SU-DHL-6 (cell line): Measurements from ENCODE around the gene SPINK14.

Experiments
- H2AFZ ChIP-seq: fragments of 200-600 bp; sonication (generic); 2 replicates; pipeline ENCODE4 v1.6.1; 2014; ENCODE audit warnings: low read depth, mild to moderate bottlenecking, moderate library complexity, mixed read lengths, antibody characterized with exemption, low read length; ENCODE audit not compliant: severe bottlenecking
- H3F3A ChIP-seq: fragments of 200-600 bp; shearing (Covaris generic); 2 replicates; pipeline ENCODE4 v1.6.0; 2016; ENCODE audit warnings: antibody characterized with exemption, mild to moderate bottlenecking; ENCODE audit not compliant: insufficient read depth
- H3K27ac ChIP-seq: fragments of 200-600 bp; sonication (generic); 2 replicates; pipeline ENCODE4 v1.5.1; 2016; ENCODE audit warnings: low read depth, mild to moderate bottlenecking, low read length, moderate library complexity, mixed read lengths
- H3K27me3 ChIP-seq: fragments of 200-600 bp; sonication (generic), shearing (Covaris generic); 2 replicates; pipeline ENCODE4 v1.6.0; 2014; ENCODE audit warnings: mild to moderate bottlenecking, low read length
- H3K36me3 ChIP-seq: fragments of 200-600 bp; sonication (generic); 2 replicates; pipeline ENCODE4 v1.6.1; 2014; ENCODE audit warnings: mild to moderate bottlenecking, low read length, mixed read lengths
- H3K4me2 ChIP-seq: fragments of 300-600, 200-600 bp; shearing (Covaris generic), sonication (generic); 2 replicates; pipeline ENCODE4 v1.6.0; 2014; ENCODE audit warnings: low read length, low read depth, mild to moderate bottlenecking; ENCODE audit not compliant: poor library complexity, severe bottlenecking
- H3K4me3 ChIP-seq: fragments of 200-600 bp; sonication (generic); 2 replicates; pipeline ENCODE4 v1.5.1; 2014; ENCODE audit warnings: antibody characterized with exemption, low read length, mild to moderate bottlenecking, mixed read lengths; ENCODE audit not compliant: insufficient read depth, poor library complexity, severe bottlenecking
- H3K79me2 ChIP-seq: fragments of 200-600 bp; sonication (generic); 2 replicates; pipeline ENCODE4 v1.6.1; 2014; ENCODE audit warnings: mild to moderate bottlenecking, low read length, moderate library complexity; ENCODE audit not compliant: insufficient read depth
- H3K9ac ChIP-seq: fragments of 200-600 bp; sonication (generic); 2 replicates; pipeline ENCODE4 v1.7.0; 2014; ENCODE audit warnings: mild to moderate bottlenecking, low read length
- H3K9me2 ChIP-seq: fragments of 200-600 bp; sonication (generic); replicated peaks from 2 replicates; pipeline ENCODE4 v1.6.1; 2014; ENCODE audit warnings: low read length; ENCODE audit not compliant: insufficient read depth
- H3K9me3 ChIP-seq: fragments of 200-600 bp; sonication (generic); 2 replicates; pipeline ENCODE4 v1.6.1; 2014; ENCODE audit warnings: low read length, mixed read lengths; ENCODE audit not compliant: insufficient read depth
- H4K20me1 ChIP-seq: fragments of 200-600 bp; sonication (generic); 2 replicates; pipeline ENCODE4 v1.6.1; 2014; ENCODE audit warnings: low read depth, mild to moderate bottlenecking, antibody characterized with exemption, low read length, moderate library complexity, mixed read lengths
- CTCF ChIP-seq: fragments of 200-600 bp; sonication (generic); IDR thresholded peaks from one replicate; pipeline ENCODE4 v1.5.1; 2017; ENCODE audit warnings: antibody characterized with exemption, mild to moderate bottlenecking, low read length, moderate library complexity; ENCODE audit not compliant: insufficient read depth, poor library complexity, severe bottlenecking
- EZH2phosphoT487 ChIP-seq: fragments of 200-600 bp; sonication (generic), shearing (Covaris generic); conservative IDR thresholded peaks from 2 replicates; pipeline ENCODE4 v1.6.1; 2018; ENCODE audit warnings: mild to moderate bottlenecking, antibody characterized with exemption, low read length, moderate library complexity, mixed read lengths

SPINK14 gene

DNA sequence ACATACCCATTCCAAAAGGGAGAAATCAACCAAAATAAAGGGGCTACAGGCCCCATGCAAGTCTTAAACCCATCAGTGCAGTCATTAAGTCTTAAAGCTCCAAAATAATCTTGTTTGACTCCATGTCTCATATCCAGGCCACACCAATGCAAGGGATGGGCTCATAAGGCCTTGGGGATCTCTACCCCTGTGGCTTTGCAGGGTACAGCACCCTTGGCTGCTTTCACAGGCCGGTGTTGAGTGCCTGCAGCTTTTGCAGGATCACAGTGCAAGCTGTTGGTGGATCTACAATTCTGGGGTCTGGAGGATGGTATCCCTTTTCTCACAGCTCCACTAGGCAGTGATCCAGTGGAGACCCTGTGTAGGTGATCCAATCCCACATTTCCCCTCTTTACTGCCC lies 5.0 kb upstream of the SPINK14 start:
- H3K36me3 ChIP-seq: no peaks in the 10 kb centered on the region
- no peaks in the 10 kb centered on the region for H3K9me2 ChIP-seq
- no peak overlapping the region for H3K4me3 ChIP-seq
- no peak overlapping the region for H3K4me2 ChIP-seq
- no peaks in the 10 kb centered on the region for H3K27me3 ChIP-seq
- H3K9ac ChIP-seq: no peak overlapping the region
- no peaks in the 10 kb centered on the region for H4K20me1 ChIP-seq
- no peaks in the 10 kb centered on the region for H3F3A ChIP-seq
- no peaks in the 10 kb centered on the region for H3K79me2 ChIP-seq
- H3K9me3 ChIP-seq: no peaks in the 10 kb centered on the region
- H2AFZ ChIP-seq: no peak overlapping the region
- TF ChIP-seq EZH2phosphoT487 (no peak), CTCF (no peak)
- H3K27ac ChIP-seq: no peak overlapping the region

DNA sequence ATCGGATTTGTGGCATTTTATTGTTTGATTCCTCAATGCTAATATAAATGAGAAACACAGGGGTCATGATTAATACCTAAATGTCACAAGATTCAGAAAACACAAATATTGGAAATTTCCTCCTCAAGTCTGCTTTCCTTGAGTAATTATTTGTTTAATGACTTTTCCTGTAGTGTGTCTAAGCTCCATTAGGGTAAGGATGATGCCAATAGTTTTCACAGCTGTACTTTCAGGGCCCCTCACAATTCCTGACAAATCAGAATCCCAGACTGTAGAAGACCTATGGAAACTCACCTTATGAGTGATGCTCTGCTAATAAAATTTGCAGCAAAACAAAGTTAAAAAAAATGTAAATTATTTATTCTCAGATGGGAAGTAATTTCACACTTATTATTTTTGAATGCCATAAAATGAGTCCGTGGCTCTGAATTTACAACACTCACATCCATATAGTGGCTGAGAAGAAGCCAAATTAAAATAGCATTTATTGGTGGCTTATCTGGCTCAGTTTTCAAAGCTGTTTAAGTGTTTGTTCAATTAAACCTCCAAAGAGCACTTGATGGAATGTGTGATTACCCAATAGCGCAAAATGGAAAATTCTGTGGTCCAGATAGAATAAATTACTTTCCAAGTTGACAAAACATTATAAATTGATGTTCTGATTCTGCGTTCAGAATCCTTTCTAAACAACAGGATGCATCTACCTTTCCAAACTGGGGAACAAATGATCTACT lies 1.6 kb upstream of the SPINK14 start:
- TF ChIP-seq CTCF: no peak
- no peak for TF ChIP-seq EZH2phosphoT487
- Histone ChIP-seq H3K27ac (no peak overlapping the region), H3K9me2 (no peaks in the 10 kb centered on the region)

DNA sequence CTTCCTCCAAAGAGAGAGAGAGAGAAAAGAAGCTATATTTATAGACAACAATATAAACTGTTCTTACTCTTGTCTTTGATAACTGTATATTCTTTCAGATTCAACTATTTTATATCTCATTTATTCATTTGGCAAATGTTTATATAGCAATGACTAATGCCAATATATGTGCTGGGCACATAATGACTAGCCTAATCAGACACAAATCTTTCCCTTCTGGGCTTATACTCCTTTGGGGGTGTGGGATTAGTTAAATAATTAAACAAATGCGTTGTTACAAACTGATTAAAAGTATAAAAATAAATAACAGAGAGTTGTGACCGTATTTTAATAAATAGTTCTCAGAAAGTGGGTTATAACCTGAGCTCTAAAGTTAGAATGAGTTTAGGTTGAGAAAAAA lies 4.0 kb downstream of the SPINK14 start:
- Histone ChIP-seq H4K20me1 (no peaks in the 10 kb centered on the region), H3K36me3 (no peaks in the 10 kb centered on the region), H3K4me3 (no peak overlapping the region), H3K79me2 (no peaks in the 10 kb centered on the region), H3K27me3 (no peaks in the 10 kb centered on the region), H3K9me3 (no peaks in the 10 kb centered on the region), H3K9ac (no peak overlapping the region), H3K9me2 (no peaks in the 10 kb centered on the region), H3F3A (no peaks in the 10 kb centered on the region), H3K4me2 (no peak overlapping the region), H2AFZ (no peak overlapping the region), H3K27ac (no peak overlapping the region)
- TF ChIP-seq CTCF (no peak), EZH2phosphoT487 (no peak)

More for the DNA sequence above, 1.6 kb upstream of the SPINK14 start:
- Histone ChIP-seq H3K4me3 (no peak overlapping the region), H4K20me1 (no peaks in the 10 kb centered on the region), H3F3A (no peaks in the 10 kb centered on the region), H3K36me3 (no peaks in the 10 kb centered on the region), H2AFZ (no peak overlapping the region), H3K4me2 (no peak overlapping the region), H3K27me3 (no peaks in the 10 kb centered on the region), H3K9me3 (no peaks in the 10 kb centered on the region), H3K79me2 (no peaks in the 10 kb centered on the region), H3K9ac (no peak overlapping the region)
